Uterus (tissue), 2 donors: Measurements from ENCODE around the gene IDNK.

Experiments
- CTCF ChIP-seq, 4 experiments: fragments of 200-600 bp in 2 of 4; fragments of 450-650 bp in 2 of 4; sonication (generic) in 2 of 4; IDR thresholded peaks; one replicate each; pipeline ENCODE4 v1.5.1; 2016 to 2019; ENCODE audit warnings: antibody characterized with exemption in 4 of 4, mild to moderate bottlenecking in 2 of 4, moderate library complexity in 1 of 4
- POLR2A ChIP-seq, 2 donors: fragments of 450-650 bp; IDR thresholded peaks; one replicate each; pipeline ENCODE4 v1.6.1; 2016; ENCODE audit warnings: antibody characterized with exemption in 2 of 2, mild to moderate bottlenecking in 1 of 2, moderate library complexity in 1 of 2

GRCh38 chr9:83681490-83681889 is 58.5 kb downstream of the IDNK start:
- no peak for TF ChIP-seq CTCF (IDR thresholded peaks at IDR 0.05)
- no peak for TF ChIP-seq POLR2A (IDR thresholded peaks at IDR 0.05)
